Retinal pigment epithelial cell (primary cell): Measurements from ENCODE around the gene NETO2.

Experiments used
- DNase-seq: peaks from one replicate; pipeline ENCODE4 v3.0.0-alpha.2; 2010; ENCODE audit warnings: low read depth
- H3K4me3 ChIP-seq: 2 replicates; pipeline ENCODE4 v1.5.1; 2011; ENCODE audit warnings: mild to moderate bottlenecking, low read length, control low read depth, moderate library complexity
- CTCF ChIP-seq: conservative IDR thresholded peaks from 2 replicates; pipeline ENCODE4 v1.5.1; 2011; ENCODE audit warnings: low read depth, low read length, control low read depth, inconsistent platforms

NETO2 gene

GRCh38 chr16:47033176-47033575 is 110.6 kb downstream of the NETO2 start:
- TF ChIP-seq CTCF, result no peak
- H3K4me3 ChIP-seq, result no peak overlapping the region
- no peak for DNase-seq

- TF ChIP-seq CTCF, result no peak
- no peak for DNase-seq
- no peak overlapping the region for H3K4me3 ChIP-seq
Measured at GRCh38 chr16:47029724-47030123, 114.0 kb downstream of the NETO2 start.

- no peak for TF ChIP-seq CTCF
- H3K4me3 ChIP-seq, result no peak overlapping the region
- DNase-seq, result no peak
Measured at GRCh38 chr16:47028767-47029377, 114.9 kb downstream of the NETO2 start.
